Measurements from ENCODE around the gene C15orf39.

GRCh38 chr15:75164625-75165350 lies 36.9 kb upstream of the C15orf39 start:
- no peak for TF ChIP-seq CTCF (IDR thresholded peaks at IDR 0.05)
- TF ChIP-seq POLR2A (IDR thresholded peaks at IDR 0.05): no peak
